ENCODE data around the gene MAPT. TPM values are rescaled to one million over a fixed set of nuclear protein-coding genes. Genes with fewer than 3 reads are reported as not detected.

The MAPT gene
- total RNA-seq, 1 experiment from 2014 or later = 0.95 TPM

GRCh38 chr17:45958994-45959665 lies 64.8 kb downstream of the MAPT start:
- DNase-seq (ENCODE audit: low read depth) = no peak
- in situ Hi-C loops (cut with HindIII; ENCODE audit: low pct_unique_long_range_greater_than_20kb, low sequenced_read_pairs) = no loop called here

- in situ Hi-C loops (cut with HindIII; ENCODE audit: low pct_unique_long_range_greater_than_20kb, low sequenced_read_pairs) = no loop called here
- DNase-seq (ENCODE audit: low read depth) = no peak
Observed at GRCh38 chr17:45960311-45960710, 66.0 kb downstream of the MAPT start.

- DNase-seq (ENCODE audit: low read depth) = no peak
- in situ Hi-C loops (cut with HindIII; ENCODE audit: low pct_unique_long_range_greater_than_20kb, low sequenced_read_pairs) = no loop called here
Observed at GRCh38 chr17:45961206-45961605, 66.9 kb downstream of the MAPT start.

GRCh38 chr17:45962221-45962972 lies 68.0 kb downstream of the MAPT start:
- DNase-seq (ENCODE audit: low read depth) = no peak
- in situ Hi-C loops (cut with HindIII; ENCODE audit: low pct_unique_long_range_greater_than_20kb, low sequenced_read_pairs) = no loop called here

GRCh38 chr17:45963283-45963682 lies 68.9 kb downstream of the MAPT start:
- no peak for DNase-seq (ENCODE audit: low read depth)
- in situ Hi-C loops (cut with HindIII; ENCODE audit: low pct_unique_long_range_greater_than_20kb, low sequenced_read_pairs) = no loop called here

GRCh38 chr17:45963889-45964288 lies 69.5 kb downstream of the MAPT start:
- in situ Hi-C loops (cut with HindIII; ENCODE audit: low pct_unique_long_range_greater_than_20kb, low sequenced_read_pairs) = no loop called here
- no peak for DNase-seq (ENCODE audit: low read depth)

GRCh38 chr17:45964634-45965033 lies 70.3 kb downstream of the MAPT start:
- in situ Hi-C loops (cut with HindIII; ENCODE audit: low pct_unique_long_range_greater_than_20kb, low sequenced_read_pairs) = no loop called here
- no peak for DNase-seq (ENCODE audit: low read depth)

- DNase-seq (ENCODE audit: low read depth) = no peak
- in situ Hi-C loops (cut with HindIII; ENCODE audit: low pct_unique_long_range_greater_than_20kb, low sequenced_read_pairs) = no loop called here
Observed at GRCh38 chr17:45965812-45966211, 71.5 kb downstream of the MAPT start.

- in situ Hi-C loops (cut with HindIII; ENCODE audit: low pct_unique_long_range_greater_than_20kb, low sequenced_read_pairs) = no loop called here
Observed at GRCh38 chr17:45966606-45967280, 72.4 kb downstream of the MAPT start.

GRCh38 chr17:45967378-45967777 lies 73.0 kb downstream of the MAPT start:
- DNase-seq (ENCODE audit: low read depth) = no peak
- in situ Hi-C loops (cut with HindIII; ENCODE audit: low pct_unique_long_range_greater_than_20kb, low sequenced_read_pairs) = no loop called here

More at GRCh38 chr17:45966606-45967280, 72.4 kb downstream of the MAPT start:
- no peak for DNase-seq (ENCODE audit: low read depth)

- no peak for DNase-seq (ENCODE audit: low read depth)
- in situ Hi-C loops (cut with HindIII; ENCODE audit: low pct_unique_long_range_greater_than_20kb, low sequenced_read_pairs) = no loop called here
Observed at GRCh38 chr17:45968732-45969131, 74.4 kb downstream of the MAPT start.

- in situ Hi-C loops (cut with HindIII; ENCODE audit: low pct_unique_long_range_greater_than_20kb, low sequenced_read_pairs) = no loop called here
- DNase-seq (ENCODE audit: low read depth) = no peak
Observed at GRCh38 chr17:45969726-45970125, 75.4 kb downstream of the MAPT start.

- no peak for DNase-seq (ENCODE audit: low read depth)
- in situ Hi-C loops (cut with HindIII; ENCODE audit: low pct_unique_long_range_greater_than_20kb, low sequenced_read_pairs) = no loop called here
Observed at GRCh38 chr17:45970659-45971058, 76.3 kb downstream of the MAPT start.

GRCh38 chr17:45971698-45972141 lies 77.4 kb downstream of the MAPT start:
- in situ Hi-C loops (cut with HindIII; ENCODE audit: low pct_unique_long_range_greater_than_20kb, low sequenced_read_pairs) = no loop called here
- DNase-seq (ENCODE audit: low read depth) = no peak

- in situ Hi-C loops (cut with HindIII; ENCODE audit: low pct_unique_long_range_greater_than_20kb, low sequenced_read_pairs) = no loop called here
- no peak for DNase-seq (ENCODE audit: low read depth)
Observed at GRCh38 chr17:45972531-45972930, 78.2 kb downstream of the MAPT start.

GRCh38 chr17:45973099-45973780 lies 78.9 kb downstream of the MAPT start:
- DNase-seq (ENCODE audit: low read depth) = no peak
- in situ Hi-C loops (cut with HindIII; ENCODE audit: low pct_unique_long_range_greater_than_20kb, low sequenced_read_pairs) = no loop called here

GRCh38 chr17:45973946-45974859 lies 79.8 kb downstream of the MAPT start:
- no peak for DNase-seq (ENCODE audit: low read depth)
- in situ Hi-C loops (cut with HindIII; ENCODE audit: low pct_unique_long_range_greater_than_20kb, low sequenced_read_pairs) = no loop called here

All from Caki2 (cell line).